OCI-LY1 (cell line): ENCODE measurements around the gene SUN2.

Source experiments
- H2AFZ ChIP-seq: fragments of 200-600 bp; sonication (generic), shearing (Covaris generic); 2 replicates; pipeline ENCODE4 v1.6.0; 2014; ENCODE audit warnings: antibody characterized with exemption, mild to moderate bottlenecking, low read length
- H3F3A ChIP-seq: fragments of 200-600 bp; sonication (generic), shearing (Covaris generic); 2 replicates; pipeline ENCODE4 v1.6.0; 2014; ENCODE audit warnings: mild to moderate bottlenecking, antibody characterized with exemption, low read length, moderate library complexity; ENCODE audit not compliant: insufficient read depth
- H3K27ac ChIP-seq: fragments of 200-600 bp; sonication (generic); 2 replicates; pipeline ENCODE4 v1.5.1; 2014; ENCODE audit warnings: low read length, mixed run types, mild to moderate bottlenecking, low read depth; ENCODE audit not compliant: poor library complexity, severe bottlenecking
- H3K27me3 ChIP-seq: fragments of 200-600 bp; sonication (generic); 2 replicates; pipeline ENCODE4 v1.6.0; 2014; ENCODE audit warnings: antibody characterized with exemption, mild to moderate bottlenecking, low read length, moderate library complexity; ENCODE audit not compliant: insufficient read depth
- H3K36me3 ChIP-seq: fragments of 200-600 bp; sonication (generic); 2 replicates; pipeline ENCODE4 v1.6.1; 2014; ENCODE audit warnings: mild to moderate bottlenecking, antibody characterized with exemption, low read length, moderate library complexity, mixed read lengths; ENCODE audit not compliant: insufficient read depth
- H3K4me1 ChIP-seq: fragments of 200-600 bp; sonication (generic); 2 replicates; pipeline ENCODE4 v1.5.1; 2014; ENCODE audit warnings: mild to moderate bottlenecking, low read length, moderate library complexity; ENCODE audit not compliant: insufficient read depth, severe bottlenecking
- H3K4me2 ChIP-seq: fragments of 200-600 bp; sonication (generic), shearing (Covaris generic); 2 replicates; pipeline ENCODE4 v1.6.1; 2014; ENCODE audit warnings: low read length
- H3K4me3 ChIP-seq: fragments of 200-600 bp; sonication (generic); 2 replicates; pipeline ENCODE4 v1.5.1; 2014; ENCODE audit warnings: low read length, low read depth, mild to moderate bottlenecking, mixed read lengths; ENCODE audit not compliant: poor library complexity, severe bottlenecking
- H3K79me2 ChIP-seq: fragments of 200-600 bp; shearing (Covaris generic); 2 replicates; pipeline ENCODE4 v1.6.1; 2016; ENCODE audit warnings: mixed run types, low read length, mixed read lengths; ENCODE audit not compliant: insufficient read depth
- H3K9ac ChIP-seq: fragments of 200-600 bp; sonication (generic), shearing (Covaris generic); 2 replicates; pipeline ENCODE4 v1.6.1; 2014; ENCODE audit warnings: mild to moderate bottlenecking, low read length, mixed read lengths
- H3K9me2 ChIP-seq: fragments of 200-600 bp; sonication (generic), shearing (Covaris generic); 2 replicates; pipeline ENCODE4 v1.6.1; 2014; ENCODE audit warnings: low read depth, mild to moderate bottlenecking, low read length, mixed read lengths
- H3K9me3 ChIP-seq: fragments of 200-600 bp; shearing (Covaris generic); 2 replicates; pipeline ENCODE4 v1.6.1; 2014; ENCODE audit warnings: low read length, mixed read lengths
- H4K20me1 ChIP-seq: fragments of 200-600 bp; sonication (generic), shearing (Covaris generic); 2 replicates; pipeline ENCODE4 v1.6.0; 2016; ENCODE audit warnings: mild to moderate bottlenecking, low read length; ENCODE audit not compliant: insufficient read depth
- CTCF ChIP-seq: fragments of 200-600 bp; sonication (generic), shearing (Covaris generic); IDR thresholded peaks from 2 replicates; pipeline ENCODE4 v1.5.1; 2017; ENCODE audit warnings: mild to moderate bottlenecking, antibody characterized with exemption, low read length, moderate library complexity, mixed read lengths
- EZH2 ChIP-seq: fragments of 200-600 bp; sonication (generic), shearing (Covaris generic); IDR thresholded peaks from 2 replicates; pipeline ENCODE4 v1.8.0; 2017; ENCODE audit warnings: borderline replicate concordance, mixed run types, mild to moderate bottlenecking, antibody characterized with exemption, low read length, moderate library complexity, mixed read lengths

The SUN2 gene

GRCh38 chr22:38750104-38750503 lies 5.7 kb downstream of the SUN2 start:
- TF ChIP-seq CTCF (no peak), EZH2 (no peak)
- no peak overlapping the region for H3K4me2 ChIP-seq
- no peaks in the 10 kb centered on the region for H3K9me2 ChIP-seq
- no peak overlapping the region for H2AFZ ChIP-seq
- H3K4me1 ChIP-seq: peaks cover 35% of the 10 kb centered on the region
- H4K20me1 ChIP-seq: no peaks in the 10 kb centered on the region
- no peaks in the 10 kb centered on the region for H3K27me3 ChIP-seq
- no peaks in the 10 kb centered on the region for H3K79me2 ChIP-seq
- H3F3A ChIP-seq: no peaks in the 10 kb centered on the region
- no peak overlapping the region for H3K9ac ChIP-seq
- H3K27ac ChIP-seq: no peak overlapping the region
- peaks cover 76% of the 10 kb centered on the region for H3K36me3 ChIP-seq
- no peak overlapping the region for H3K4me3 ChIP-seq
- no peaks in the 10 kb centered on the region for H3K9me3 ChIP-seq

GRCh38 chr22:38748487-38749136 lies 7.2 kb downstream of the SUN2 start:
- Histone ChIP-seq H3K9me2 (no peaks in the 10 kb centered on the region), H3K4me1 (peaks cover 23% of the 10 kb centered on the region), H3K9me3 (no peaks in the 10 kb centered on the region), H3K27me3 (no peaks in the 10 kb centered on the region), H3K9ac (no peak overlapping the region), H2AFZ (no peak overlapping the region), H4K20me1 (no peaks in the 10 kb centered on the region), H3K36me3 (peaks cover 89% of the 10 kb centered on the region), H3K4me2 (no peak overlapping the region), H3K27ac (no peak overlapping the region), H3K4me3 (no peak overlapping the region), H3F3A (no peaks in the 10 kb centered on the region), H3K79me2 (no peaks in the 10 kb centered on the region)
- no peak for TF ChIP-seq CTCF
- no peak for TF ChIP-seq EZH2

- no peak overlapping the region for H3K4me2 ChIP-seq
- peaks cover 97% of the 10 kb centered on the region for H3K36me3 ChIP-seq
- H4K20me1 ChIP-seq: no peaks in the 10 kb centered on the region
- TF ChIP-seq CTCF (no peak), EZH2 (no peak)
- no peak overlapping the region for H3K9ac ChIP-seq
- no peak overlapping the region for H3K27ac ChIP-seq
- H3K9me3 ChIP-seq: no peaks in the 10 kb centered on the region
- no peaks in the 10 kb centered on the region for H3K27me3 ChIP-seq
- H2AFZ ChIP-seq: no peak overlapping the region
- peaks cover under 1% of the 10 kb centered on the region for H3K4me1 ChIP-seq
- H3K4me3 ChIP-seq: no peak overlapping the region
- H3K79me2 ChIP-seq: no peaks in the 10 kb centered on the region
- H3K9me2 ChIP-seq: no peaks in the 10 kb centered on the region
- H3F3A ChIP-seq: no peaks in the 10 kb centered on the region
Measured at GRCh38 chr22:38745676-38746460, 9.9 kb downstream of the SUN2 start.
